ENCODE measurements around the gene APOBEC3A. TPM values are rescaled to one million over a fixed set of nuclear protein-coding genes. Genes with fewer than 3 reads are reported as not detected.

Gene APOBEC3A
- total and polyA plus RNA-seq, 2 of the 8 experiments (the other 6 are each of a cell fraction or from before 2014, with no cell fraction given) = not detected

- no peak overlapping the region for H3K56ac ChIP-seq (replicated peaks; ENCODE audit: insufficient read length, low read depth, low read length)
- WGBS, 2 experiments (ENCODE audit: extremely low coverage in 1 of 2, insufficient coverage in 1 of 2, insufficient read length in 1 of 2, insufficient replicate concordance in 2 of 2, low coverage in 1 of 2, low lambda C conversion rate in 2 of 2, missing lambda C conversion rate in 1 of 2) = 87% methylated on average over 12 of the region's 12 CpGs; no CpG with 5 or more reads in 1 of the 2 experiments
- no peaks in the 10 kb centered on the region for H3K23me2 ChIP-seq (ENCODE audit: low read depth, low read length)
- H3K27ac ChIP-seq (ENCODE audit: low read depth, low read length) = no peak overlapping the region
- peaks cover 0 to 3% (median 0%) of the 10 kb centered on the region in 4 experiments; a peak in 1 of 7 replicates for H3K4me1 ChIP-seq (replicated peaks in 1 of 4; ENCODE audit: control insufficient read depth in 3 of 4, insufficient read depth in 4 of 4, low read length in 3 of 4)
- H4K5ac ChIP-seq (ENCODE audit: insufficient read length, low read depth, low read length) = no peak overlapping the region
- DNase-seq (ENCODE audit: low read depth in 1 of 2, low spot score in 2 of 2) (no peak), FAIRE-seq (no peak)
- H2AFZ ChIP-seq (ENCODE audit: low read length) = no peak overlapping the region
- no peak overlapping the region for H2BK12ac ChIP-seq (ENCODE audit: low read depth, low read length)
- no peak overlapping the region for H3K4ac ChIP-seq (replicated peaks; ENCODE audit: insufficient read length, low read depth, low read length)
- no peak overlapping the region for H4K8ac ChIP-seq (ENCODE audit: extremely low read depth, insufficient read depth, low read length)
- H3K9me3 ChIP-seq (ENCODE audit: insufficient read depth in 2 of 2, low read depth in 1 of 2, low read length in 1 of 2) = no peaks in the 10 kb centered on the region
- no peaks in the 10 kb centered on the region for H3K79me2 ChIP-seq (ENCODE audit: control insufficient read depth in 1 of 2, insufficient read depth in 2 of 2, low read length in 2 of 2)
- no peaks in the 10 kb centered on the region for H3K79me1 ChIP-seq (ENCODE audit: low read depth, low read length)
- no peak overlapping the region for H3K9ac ChIP-seq (replicated peaks in 1 of 4; ENCODE audit: extremely low read depth in 1 of 4, low read depth in 3 of 4, low read length in 3 of 4)
- ChIA-PET POLR2A (ENCODE audit: partially characterized antibody) (interaction anchor here (1.6 to 2.5 kb wide), 2 partner anchors 9 to 10 kb away, joined by 5 to 6 read pairs; no protein-coding TSS in a partner anchor), CTCF (ENCODE audit: partially characterized antibody) (interaction anchor here (1.0 to 2.3 kb wide), 8 partner anchors 10 to 188 kb away, joined by 3 to 9 read pairs (median 4); no protein-coding TSS in a partner anchor)
- H3K27me3 ChIP-seq (replicated peaks in 1 of 4; ENCODE audit: control insufficient read depth in 3 of 4, extremely low read depth in 1 of 4, insufficient read depth in 3 of 4, low read length in 3 of 4) = peaks cover 0 to 3% (median 0%) of the 10 kb centered on the region in 4 experiments; a peak in 1 of 7 replicates
- no peak overlapping the region for H3K14ac ChIP-seq (ENCODE audit: insufficient read length)
- H4K91ac ChIP-seq (replicated peaks; ENCODE audit: insufficient read length, low read length) = no peak overlapping the region
- no peaks in the 10 kb centered on the region for H3K36me3 ChIP-seq (ENCODE audit: control insufficient read depth in 2 of 4, insufficient read depth in 4 of 4, low read length in 3 of 4)
- no peak for TF ChIP-seq KDM1A (IDR thresholded peaks at IDR 0.05; ENCODE audit: borderline replicate concordance, low read length)
- no peak for TF ChIP-seq PHF8 (conservative IDR thresholded peaks at IDR 0.05; ENCODE audit: low read depth, low read length)
- TF ChIP-seq KDM4A (IDR thresholded peaks at IDR 0.05; ENCODE audit: low read depth, low read length, severe bottlenecking) = no peak
- TF ChIP-seq ASH2L (IDR thresholded peaks at IDR 0.05; ENCODE audit: low read length) = no peak
- TF ChIP-seq BRCA1 (IDR thresholded peaks at IDR 0.05; ENCODE audit: low read depth, low read length) = no peak
- TF ChIP-seq EGR1 (IDR thresholded peaks at IDR 0.05; ENCODE audit: borderline replicate concordance, low read depth, low read length) = no peak
- no peak for TF ChIP-seq ATF2 (IDR thresholded peaks at IDR 0.05; ENCODE audit: low read length)
- H3K18ac ChIP-seq (ENCODE audit: extremely low read depth, low read length) = no peak overlapping the region
- H2BK120ac ChIP-seq (replicated peaks; ENCODE audit: low read depth, low read length) = no peak overlapping the region
- no peak overlapping the region for H2AK5ac ChIP-seq (ENCODE audit: low read depth, low read length)
- no peak overlapping the region for H3K4me2 ChIP-seq (ENCODE audit: insufficient read depth in 1 of 2, low read depth in 2 of 2, low read length in 2 of 2)
- H2BK20ac ChIP-seq (ENCODE audit: low read length) = no peak overlapping the region
- H2BK15ac ChIP-seq (ENCODE audit: low read length) = no peak overlapping the region
- no peaks in the 10 kb centered on the region for H4K20me1 ChIP-seq (replicated peaks in 1 of 2; ENCODE audit: control insufficient read depth in 1 of 2, insufficient read depth in 2 of 2, low read length in 2 of 2)
- H3K4me3 ChIP-seq (ENCODE audit: extremely low read depth in 1 of 4, insufficient read depth in 2 of 4, low read depth in 3 of 4, low read length in 4 of 4) = no peak overlapping the region
- no peak overlapping the region for H2BK5ac ChIP-seq (ENCODE audit: low read depth, low read length)
- H3K23ac ChIP-seq (ENCODE audit: insufficient read length) = no peak overlapping the region
Observed at GRCh38 chr22:38952281-38952993, 5.0 kb upstream of the APOBEC3A start.
